ENCODE measurements around the gene PDSS2.

- TF ChIP-seq, protein P1, sequence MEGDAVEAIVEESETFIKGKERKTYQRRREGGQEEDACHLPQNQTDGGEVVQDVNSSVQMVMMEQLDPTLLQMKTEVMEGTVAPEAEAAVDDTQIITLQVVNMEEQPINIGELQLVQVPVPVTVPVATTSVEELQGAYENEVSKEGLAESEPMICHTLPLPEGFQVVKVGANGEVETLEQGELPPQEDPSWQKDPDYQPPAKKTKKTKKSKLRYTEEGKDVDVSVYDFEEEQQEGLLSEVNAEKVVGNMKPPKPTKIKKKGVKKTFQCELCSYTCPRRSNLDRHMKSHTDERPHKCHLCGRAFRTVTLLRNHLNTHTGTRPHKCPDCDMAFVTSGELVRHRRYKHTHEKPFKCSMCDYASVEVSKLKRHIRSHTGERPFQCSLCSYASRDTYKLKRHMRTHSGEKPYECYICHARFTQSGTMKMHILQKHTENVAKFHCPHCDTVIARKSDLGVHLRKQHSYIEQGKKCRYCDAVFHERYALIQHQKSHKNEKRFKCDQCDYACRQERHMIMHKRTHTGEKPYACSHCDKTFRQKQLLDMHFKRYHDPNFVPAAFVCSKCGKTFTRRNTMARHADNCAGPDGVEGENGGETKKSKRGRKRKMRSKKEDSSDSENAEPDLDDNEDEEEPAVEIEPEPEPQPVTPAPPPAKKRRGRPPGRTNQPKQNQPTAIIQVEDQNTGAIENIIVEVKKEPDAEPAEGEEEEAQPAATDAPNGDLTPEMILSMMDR (IDR thresholded peaks at IDR 0.05): no peak
- TF ChIP-seq POLR2A (IDR thresholded peaks at IDR 0.05): no peak
Measured at GRCh38 chr6:107436881-107437280, 22.5 kb downstream of the PDSS2 start.
